OCI-LY7 (cell line): ENCODE measurements around the gene JAKMIP2. TPM values are rescaled to one million over a fixed set of nuclear protein-coding genes. Genes with fewer than 3 reads are reported as not detected.
"Not testable (repeated sequence)": the region's sequence is repeated elsewhere in the genome, so short reads cannot be mapped to it uniquely, and the experiment has no call there.

Experiments
- BruUV-seq: library from RNA; stranded (reverse); fragments of 400-500 nt; replicated peaks from 2 replicates; lab custom pipeline; 2021; lab: Mats Ljungman, UMichigan
- CTCF ChIA-PET: fragments of 300-600 bp; sonication (Branson Sonifier 250); formaldehyde crosslinking; loops from one replicate; lab custom pipeline; 2022; ENCODE audit warnings: antibody characterized with exemption; ENCODE audit not compliant: unreplicated experiment; lab: Charles Lee
- POLR2A ChIA-PET: fragments of 300-600 bp; sonication (Branson Sonifier 250); formaldehyde crosslinking; loops from one replicate; lab custom pipeline; 2022; ENCODE audit warnings: antibody characterized with exemption; lab: Charles Lee
- DNase-seq: peaks from one replicate; pipeline ENCODE4 v3.0.0-alpha.2; 2015; ENCODE audit warnings: low spot score
- H2AFZ ChIP-seq: fragments of 200-600 bp; sonication (generic), shearing (Covaris generic); 2 replicates; pipeline ENCODE4 v1.6.1; 2014; ENCODE audit warnings: mild to moderate bottlenecking, antibody characterized with exemption, low read length, moderate library complexity
- H3K27ac ChIP-seq: fragments of 200-600 bp; sonication (generic); 2 replicates; pipeline ENCODE4 v1.5.1; 2014; ENCODE audit warnings: mixed run types, low read depth, mild to moderate bottlenecking, moderate library complexity, low read length, inconsistent platforms; ENCODE audit not compliant: poor library complexity, severe bottlenecking
- H3K36me3 ChIP-seq: fragments of 200-600 bp; sonication (generic); 2 replicates; pipeline ENCODE4 v1.6.1; 2014; ENCODE audit warnings: mild to moderate bottlenecking, antibody characterized with exemption, low read length, moderate library complexity, mixed read lengths; ENCODE audit not compliant: insufficient read depth
- H3K4me1 ChIP-seq: fragments of 200-600 bp; sonication (generic); 2 replicates; pipeline ENCODE4 v1.5.1; 2014; ENCODE audit warnings: mild to moderate bottlenecking, low read length; ENCODE audit not compliant: insufficient read depth, poor library complexity, severe bottlenecking
- H3K4me2 ChIP-seq: fragments of 200-600 bp; sonication (generic); 2 replicates; pipeline ENCODE4 v1.6.1; 2014; ENCODE audit warnings: mild to moderate bottlenecking, low read length
- H3K4me3 ChIP-seq: fragments of 200-600 bp; sonication (generic); 2 replicates; pipeline ENCODE4 v1.5.1; 2014; ENCODE audit warnings: mild to moderate bottlenecking, low read depth, low read length; ENCODE audit not compliant: poor library complexity, severe bottlenecking
- H3K79me2 ChIP-seq: fragments of 200-600 bp; sonication (generic); 2 replicates; pipeline ENCODE4 v1.6.1; 2016; ENCODE audit warnings: low read depth, mild to moderate bottlenecking, low read length, moderate library complexity, mixed read lengths; ENCODE audit not compliant: insufficient read depth
- H3K9me2 ChIP-seq: fragments of 200-600 bp; sonication (generic); 2 replicates; pipeline ENCODE4 v1.6.1; 2016; ENCODE audit warnings: mild to moderate bottlenecking, low read length, mixed read lengths; ENCODE audit not compliant: insufficient read depth
- H3K9me3 ChIP-seq: fragments of 200-600 bp; sonication (generic); 2 replicates; pipeline ENCODE4 v1.6.1; 2014; ENCODE audit warnings: mild to moderate bottlenecking, mixed run types, low read length, mixed read lengths
- H4K20me1 ChIP-seq: fragments of 200-600 bp; sonication (generic); 2 replicates; pipeline ENCODE4 v1.6.1; 2014; ENCODE audit warnings: mild to moderate bottlenecking, antibody characterized with exemption, low read length, moderate library complexity, mixed read lengths; ENCODE audit not compliant: insufficient read depth
- CTCF ChIP-seq: fragments of 200-600 bp; sonication (generic); conservative IDR thresholded peaks from 2 replicates; pipeline ENCODE4 v1.5.1; 2014; ENCODE audit warnings: mild to moderate bottlenecking, antibody characterized with exemption, low read length, moderate library complexity, mixed read lengths
- EZH2phosphoT487 ChIP-seq: fragments of 200-600 bp; sonication (generic); IDR thresholded peaks from 2 replicates; pipeline ENCODE4 v1.6.1; 2018; ENCODE audit warnings: low read depth, borderline replicate concordance, mild to moderate bottlenecking, mixed run types, antibody characterized with exemption, low read length, moderate library complexity, mixed read lengths
- intact Hi-C: fragments of 100-400 bp; cut with micrococcal nuclease; formaldehyde crosslinking; loops from one replicate; pipeline ENCODE4 v1.10.0; 2022; ENCODE audit not compliant: unreplicated experiment
- total RNA-seq, 2 experiments: library from RNA; depleted of rRNA in 1 of 2; stranded (reverse); fragments of >200 nt in 1 of 2; shearing (Covaris generic) in 1 of 2; gene quantifications; 2 replicates each; pipeline ENCODE4 v1.2.3, GENCODE V29; 2014 to 2022

JAKMIP2 gene
- total RNA-seq, 2 experiments from 2014 or later: 4.0 to 14.5 TPM

DNA sequence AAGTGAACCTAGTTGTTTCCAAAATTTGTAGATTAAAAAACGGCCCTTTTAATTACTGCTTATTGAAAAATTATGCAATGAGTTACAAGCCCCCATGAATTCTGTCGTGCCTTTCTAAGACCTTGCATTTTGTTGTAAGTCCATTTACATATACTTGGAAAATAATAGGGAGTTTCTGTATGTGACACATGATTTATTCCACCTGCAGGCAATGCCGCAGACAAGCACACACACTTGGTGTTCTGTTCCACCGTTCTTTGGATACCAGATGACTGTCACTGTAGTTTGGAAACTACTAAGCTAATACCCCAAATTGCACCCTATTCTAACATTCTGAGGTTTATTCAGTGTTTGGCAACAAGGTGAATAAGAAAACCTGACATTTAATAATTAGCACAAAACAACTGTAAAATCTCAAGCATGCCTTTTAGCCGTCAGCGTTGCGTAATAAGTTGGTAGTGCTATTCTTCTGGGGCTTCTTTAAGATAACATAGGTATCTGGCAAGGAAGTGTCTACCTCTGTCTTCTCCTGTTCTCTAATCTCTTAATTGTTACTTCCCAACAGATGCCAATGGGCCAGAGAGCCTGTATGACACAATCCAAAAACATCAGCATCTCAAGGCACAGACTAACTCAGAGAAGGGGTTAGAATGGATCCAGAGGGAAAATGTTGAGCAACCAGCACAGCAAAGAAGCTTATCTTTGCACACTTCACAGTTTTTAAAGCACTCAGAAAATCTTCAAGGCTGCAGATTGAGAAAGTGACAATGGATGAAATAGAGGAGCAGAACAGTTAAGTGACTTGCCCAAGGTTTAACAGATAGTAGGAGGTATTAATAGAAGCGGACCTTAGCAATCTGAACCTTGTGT is 224.4 kb downstream of the JAKMIP2 start:
- Histone ChIP-seq H3K4me2 (no peak overlapping the region), H4K20me1 (no peaks in the 10 kb centered on the region), H3K27ac (no peak overlapping the region), H3K4me1 (no peaks in the 10 kb centered on the region), H3K36me3 (no peaks in the 10 kb centered on the region), H3K9me2 (no peaks in the 10 kb centered on the region; the same call in 1 of the 2 replicates), H2AFZ (no peak overlapping the region), H3K4me3 (no peak overlapping the region), H3K9me3 (no peaks in the 10 kb centered on the region), H3K79me2 (no peaks in the 10 kb centered on the region)
- no peak for DNase-seq
- no TSS peak for BruUV-seq
- ChIA-PET POLR2A (interaction anchor here (1.0 kb wide), 1 partner anchor 15 kb away, joined by 4 read pairs; no protein-coding TSS in a partner anchor), CTCF (no interaction called here)
- no peak for TF ChIP-seq EZH2phosphoT487
- no peak for TF ChIP-seq CTCF
- intact Hi-C loops: no loop called here

- intact Hi-C loops: no loop called here
- BruUV-seq: no TSS peak
- no peaks in the 10 kb centered on the region for H3K9me3 ChIP-seq
- H3K4me3 ChIP-seq: no peak overlapping the region
- DNase-seq: no peak
- H3K36me3 ChIP-seq: no peaks in the 10 kb centered on the region
- no peaks in the 10 kb centered on the region for H3K4me1 ChIP-seq
- no peak overlapping the region for H3K4me2 ChIP-seq
- H3K9me2 ChIP-seq: no peaks in the 10 kb centered on the region
- POLR2A ChIA-PET: no interaction called here
- TF ChIP-seq CTCF: no peak
- no peak for TF ChIP-seq EZH2phosphoT487
- H2AFZ ChIP-seq: no peak overlapping the region
- no peaks in the 10 kb centered on the region for H4K20me1 ChIP-seq
- H3K79me2 ChIP-seq: no peaks in the 10 kb centered on the region
- CTCF ChIA-PET: no interaction called here
- no peak overlapping the region for H3K27ac ChIP-seq
Observed at GRCh38 chr5:147555176-147555575, 227.4 kb downstream of the JAKMIP2 start.

DNA sequence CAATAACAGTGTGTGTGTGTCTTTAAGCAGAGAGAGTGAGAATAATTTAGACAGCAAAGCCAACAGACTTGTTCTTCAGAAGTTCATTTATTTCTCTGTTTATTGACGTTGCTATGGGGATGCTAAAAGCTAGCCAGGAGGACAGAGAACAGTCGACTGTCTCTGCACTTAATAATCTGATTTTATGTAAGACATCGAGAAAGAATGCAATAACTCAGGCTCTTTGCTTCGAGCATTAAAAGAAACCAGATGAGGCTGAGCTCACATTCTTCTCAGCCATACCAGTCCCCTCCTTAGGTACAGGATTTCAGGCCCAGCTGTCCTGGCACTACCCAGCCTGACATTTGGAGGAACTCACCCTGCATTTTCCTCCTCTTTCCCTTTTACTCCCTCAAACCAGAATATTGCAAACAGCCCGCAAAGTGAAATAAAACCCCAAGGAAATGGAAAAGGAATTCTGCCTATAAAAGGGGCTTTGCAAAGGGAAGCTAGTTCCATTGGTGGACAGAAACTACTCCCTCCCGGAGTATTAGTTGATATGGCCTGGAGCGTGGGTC is 228.2 kb downstream of the JAKMIP2 start:
- BruUV-seq: no TSS peak
- Histone ChIP-seq H3K27ac (no peak overlapping the region), H3K4me2 (no peak overlapping the region), H3K79me2 (no peaks in the 10 kb centered on the region), H3K4me1 (no peaks in the 10 kb centered on the region), H4K20me1 (no peaks in the 10 kb centered on the region), H3K36me3 (no peaks in the 10 kb centered on the region), H3K4me3 (no peak overlapping the region), H2AFZ (no peak overlapping the region), H3K9me2 (no peaks in the 10 kb centered on the region), H3K9me3 (no peaks in the 10 kb centered on the region)
- CTCF ChIA-PET: no interaction called here
- DNase-seq: no peak
- POLR2A ChIA-PET: interaction anchor here (0.7 kb wide), 1 partner anchor 302 kb away, joined by 3 read pairs; no protein-coding TSS in a partner anchor
- TF ChIP-seq CTCF (no peak), EZH2phosphoT487 (no peak)
- intact Hi-C loops: no loop called here

DNA sequence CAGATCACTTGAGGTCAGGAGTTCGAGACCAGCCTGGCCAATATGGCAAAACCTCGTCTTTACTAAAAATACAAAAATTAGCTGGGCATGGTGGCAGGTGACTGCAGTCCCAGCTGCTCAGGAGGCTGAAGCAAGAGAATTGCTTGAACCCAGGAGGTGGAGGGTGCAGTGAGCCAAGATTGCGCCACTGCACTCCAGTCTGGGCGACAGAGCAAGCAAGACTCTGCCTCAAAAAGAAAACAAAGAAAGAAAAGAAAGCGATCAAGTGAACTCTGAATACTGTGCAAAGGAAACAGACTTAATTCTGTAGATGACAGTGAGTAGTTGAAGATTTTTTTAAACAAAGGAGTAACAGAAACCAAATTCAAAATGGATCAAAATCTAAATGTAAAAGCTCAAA is 228.7 kb downstream of the JAKMIP2 start:
- H3K36me3 ChIP-seq, CTCF ChIA-PET, BruUV-seq, H3K27ac ChIP-seq, DNase-seq, H3K4me1 ChIP-seq, H3K79me2 ChIP-seq, H3K9me3 ChIP-seq, H2AFZ ChIP-seq, intact Hi-C loops, H3K9me2 ChIP-seq, H4K20me1 ChIP-seq, H3K4me2 ChIP-seq, H3K4me3 ChIP-seq: not testable (repeated sequence)
- POLR2A ChIA-PET: interaction anchor here (0.7 kb wide), 1 partner anchor 302 kb away, joined by 3 read pairs; no protein-coding TSS in a partner anchor
